Measurements from ENCODE around the gene GLMP.

DNA sequence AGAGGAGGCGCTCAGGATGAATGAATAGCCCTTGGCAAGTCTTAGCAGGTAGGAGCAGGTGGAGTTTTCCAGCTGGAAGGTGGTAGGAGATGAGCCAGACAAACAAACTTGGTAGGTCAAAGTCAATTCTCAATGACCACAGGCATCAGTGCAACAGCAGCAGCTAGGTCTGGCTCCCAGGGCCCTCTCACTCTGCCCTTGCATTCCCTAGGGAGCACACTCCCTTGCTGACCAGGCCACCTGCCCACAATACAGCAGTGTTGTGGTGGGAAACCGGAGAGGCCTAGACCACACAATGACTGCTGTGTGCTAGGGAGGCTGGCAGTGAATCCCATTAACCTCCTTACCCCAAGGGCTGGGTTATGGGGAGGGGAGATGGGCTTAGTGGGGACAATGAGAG lies 34.6 kb downstream of the GLMP start:
- TF ChIP-seq MAX (IDR thresholded peaks at IDR 0.05) = no peak
- TF ChIP-seq NFIC (IDR thresholded peaks at IDR 0.05) = no peak
- TF ChIP-seq YY1 (IDR thresholded peaks at IDR 0.05; ENCODE audit: low read depth) = no peak

Measured in Ishikawa (cell line).